Measurements from ENCODE around the gene TBX4.

The TBX4 gene

GRCh38 chr17:61411261-61412142, 40.7 kb upstream of the TBX4 start:
- Histone ChIP-seq H3K4me3 (IDR thresholded peaks at IDR 0.05; ENCODE audit: insufficient read depth, low read depth, low read length) (peak overlapping the region; percentile 33), H2AFZ (ENCODE audit: low read depth) (peak overlapping the region; percentile 74), H3K4me1 (ENCODE audit: low read depth, poor library complexity, severe bottlenecking) (peaks cover 4% of the 10 kb centered on the region), H3K4me2 (peak overlapping the region; percentile 99), H3K36me3 (ENCODE audit: insufficient read depth) (no peaks in the 10 kb centered on the region), H3K27ac (no peak overlapping the region), H4K20me1 (ENCODE audit: insufficient read depth) (no peaks in the 10 kb centered on the region), H3K27me3 (ENCODE audit: insufficient read depth, low read depth) (no peaks in the 10 kb centered on the region), H3K79me2 (ENCODE audit: insufficient read depth, low read depth) (no peaks in the 10 kb centered on the region), H3K9ac (peak overlapping the region; percentile 70)
- no peak for TF ChIP-seq CTCF (conservative IDR thresholded peaks at IDR 0.05; ENCODE audit: low read depth, low read length)

GRCh38 chr17:61412143-61412859, 39.9 kb upstream of the TBX4 start:
- Histone ChIP-seq H3K27me3 (ENCODE audit: insufficient read depth, low read depth) (no peaks in the 10 kb centered on the region), H3K36me3 (ENCODE audit: insufficient read depth) (no peaks in the 10 kb centered on the region), H3K4me1 (ENCODE audit: low read depth, poor library complexity, severe bottlenecking) (peaks cover 4% of the 10 kb centered on the region), H3K79me2 (ENCODE audit: insufficient read depth, low read depth) (no peaks in the 10 kb centered on the region), H3K9ac (peak overlapping the region; percentile 70), H4K20me1 (ENCODE audit: insufficient read depth) (no peaks in the 10 kb centered on the region), H3K27ac (no peak overlapping the region), H3K4me2 (peak overlapping the region; percentile 99), H2AFZ (ENCODE audit: low read depth) (peak overlapping the region; percentile 74), H3K4me3 (IDR thresholded peaks at IDR 0.05; ENCODE audit: insufficient read depth, low read depth, low read length) (peak overlapping the region; percentile 33)
- peak; percentile 95 for TF ChIP-seq CTCF (conservative IDR thresholded peaks at IDR 0.05; ENCODE audit: low read depth, low read length)

- Histone ChIP-seq H3K27me3 (ENCODE audit: insufficient read depth, low read depth) (no peaks in the 10 kb centered on the region), H3K27ac (no peak overlapping the region), H3K4me1 (ENCODE audit: low read depth, poor library complexity, severe bottlenecking) (peaks cover 4% of the 10 kb centered on the region), H3K4me3 (IDR thresholded peaks at IDR 0.05; ENCODE audit: insufficient read depth, low read depth, low read length) (no peak overlapping the region), H4K20me1 (ENCODE audit: insufficient read depth) (no peaks in the 10 kb centered on the region), H3K9ac (peak overlapping the region; percentile 70; the same call in 1 of the 2 replicates), H2AFZ (ENCODE audit: low read depth) (peak overlapping the region; percentile 74), H3K79me2 (ENCODE audit: insufficient read depth, low read depth) (no peaks in the 10 kb centered on the region), H3K36me3 (ENCODE audit: insufficient read depth) (no peaks in the 10 kb centered on the region), H3K4me2 (peak overlapping the region; percentile 99)
- TF ChIP-seq CTCF (conservative IDR thresholded peaks at IDR 0.05; ENCODE audit: low read depth, low read length): no peak
Measured at GRCh38 chr17:61412860-61413660, 39.2 kb upstream of the TBX4 start.

DNA sequence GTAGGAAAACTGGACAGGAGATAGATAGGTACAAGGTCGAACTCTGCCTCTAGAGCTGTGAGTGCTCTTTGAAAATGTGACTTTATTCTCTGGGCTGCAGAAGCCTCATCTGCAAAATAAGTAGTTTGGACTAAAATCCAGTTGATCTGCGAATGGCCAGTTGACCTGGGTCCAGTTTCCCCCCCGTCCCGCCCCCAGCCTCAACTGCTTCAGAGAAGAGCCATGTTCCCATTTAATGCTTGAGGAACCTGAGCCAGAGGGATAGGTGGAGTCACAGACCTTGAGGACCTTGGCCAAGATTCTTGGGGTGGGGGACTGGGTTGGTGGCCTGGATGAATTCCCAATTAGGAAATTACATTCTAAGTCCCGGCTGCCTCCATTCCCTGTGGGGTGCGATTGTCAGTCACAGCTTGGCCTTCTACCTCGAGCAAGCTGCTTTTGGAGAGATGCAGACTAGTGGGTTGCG, 38.5 kb upstream of the TBX4 start:
- H4K20me1 ChIP-seq (ENCODE audit: insufficient read depth): no peaks in the 10 kb centered on the region
- H3K4me3 ChIP-seq (IDR thresholded peaks at IDR 0.05; ENCODE audit: insufficient read depth, low read depth, low read length): no peak overlapping the region
- H3K4me2 ChIP-seq: no peak overlapping the region
- no peaks in the 10 kb centered on the region for H3K79me2 ChIP-seq (ENCODE audit: insufficient read depth, low read depth)
- TF ChIP-seq CTCF (conservative IDR thresholded peaks at IDR 0.05; ENCODE audit: low read depth, low read length): no peak
- no peak overlapping the region for H3K9ac ChIP-seq
- peaks cover 4% of the 10 kb centered on the region for H3K4me1 ChIP-seq (ENCODE audit: low read depth, poor library complexity, severe bottlenecking)
- no peaks in the 10 kb centered on the region for H3K36me3 ChIP-seq (ENCODE audit: insufficient read depth)
- H2AFZ ChIP-seq (ENCODE audit: low read depth): no peak overlapping the region
- no peaks in the 10 kb centered on the region for H3K27me3 ChIP-seq (ENCODE audit: insufficient read depth, low read depth)
- H3K27ac ChIP-seq: no peak overlapping the region

All from KMS-11 (cell line).